Activated CD8-positive, alpha-beta memory T cell treated with anti-CD3 and anti-CD28 coated beads for 24 hours (primary cell): ENCODE data around the gene ZNF143.
A peak's percentile ranks its signal among the peaks of the same experiment; 100 is the strongest.
"Not testable (repeated sequence)": the region's sequence is repeated elsewhere in the genome, so short reads cannot be mapped to it uniquely, and the experiment has no call there.

Experiments
- DNase-seq: peaks from one replicate; pipeline ENCODE4 v3.0.0-alpha.2; 2020

The ZNF143 gene

GRCh38 chr11:9498457-9499078 lies 37.8 kb downstream of the ZNF143 start:
- no peak for DNase-seq

- peak; percentile 86 for DNase-seq
Measured at GRCh38 chr11:9506489-9507276, 45.9 kb downstream of the ZNF143 start.

- no peak for DNase-seq
Measured at GRCh38 chr11:9507277-9507580, 46.4 kb downstream of the ZNF143 start.

- DNase-seq: no peak
Measured at GRCh38 chr11:9509041-9509440, 48.2 kb downstream of the ZNF143 start.

- DNase-seq: no peak
Measured at GRCh38 chr11:9512370-9513019, 51.7 kb downstream of the ZNF143 start.

GRCh38 chr11:9514576-9514975 lies 53.8 kb downstream of the ZNF143 start:
- DNase-seq: not testable (repeated sequence)

GRCh38 chr11:9516113-9516512 lies 55.3 kb downstream of the ZNF143 start:
- no peak for DNase-seq

GRCh38 chr11:9518835-9519410 lies 58.1 kb downstream of the ZNF143 start:
- DNase-seq: no peak

GRCh38 chr11:9524001-9524400 lies 63.2 kb downstream of the ZNF143 start:
- no peak for DNase-seq

- DNase-seq: peak; percentile 4
Measured at GRCh38 chr11:9525116-9525515, 64.3 kb downstream of the ZNF143 start.

- no peak for DNase-seq
Measured at GRCh38 chr11:9527481-9528135, 66.8 kb downstream of the ZNF143 start.

- no peak for DNase-seq
Measured at GRCh38 chr11:9528136-9528501, 67.3 kb downstream of the ZNF143 start.

- no peak for DNase-seq
Measured at GRCh38 chr11:9528573-9529333, 67.9 kb downstream of the ZNF143 start.

- DNase-seq: peak; percentile 33
Measured at GRCh38 chr11:9529334-9529650, 68.5 kb downstream of the ZNF143 start.

- DNase-seq: peak; percentile 42
Measured at GRCh38 chr11:9530020-9530621, 69.3 kb downstream of the ZNF143 start.

- no peak for DNase-seq
Measured at GRCh38 chr11:9530901-9531625, 70.3 kb downstream of the ZNF143 start.

- DNase-seq: no peak
Measured at GRCh38 chr11:9533058-9533457, 72.2 kb downstream of the ZNF143 start.

- no peak for DNase-seq
Measured at GRCh38 chr11:9533736-9534473, 73.1 kb downstream of the ZNF143 start.

- peak; percentile 93 for DNase-seq
Measured at GRCh38 chr11:9535189-9535781, 74.5 kb downstream of the ZNF143 start.

- no peak for DNase-seq
Measured at GRCh38 chr11:9538548-9538947, 77.7 kb downstream of the ZNF143 start.
